CD1c-positive myeloid dendritic cell (primary cell): ENCODE data around the gene FAHD2B.
"Not testable (repeated sequence)": the region's sequence is repeated elsewhere in the genome, so short reads cannot be mapped to it uniquely, and the experiment has no call there.

Experiments
- DNase-seq: peaks from one replicate; pipeline ENCODE4 v3.0.0-alpha.2; 2016; ENCODE audit errors: extremely low spot score

FAHD2B gene

DNA sequence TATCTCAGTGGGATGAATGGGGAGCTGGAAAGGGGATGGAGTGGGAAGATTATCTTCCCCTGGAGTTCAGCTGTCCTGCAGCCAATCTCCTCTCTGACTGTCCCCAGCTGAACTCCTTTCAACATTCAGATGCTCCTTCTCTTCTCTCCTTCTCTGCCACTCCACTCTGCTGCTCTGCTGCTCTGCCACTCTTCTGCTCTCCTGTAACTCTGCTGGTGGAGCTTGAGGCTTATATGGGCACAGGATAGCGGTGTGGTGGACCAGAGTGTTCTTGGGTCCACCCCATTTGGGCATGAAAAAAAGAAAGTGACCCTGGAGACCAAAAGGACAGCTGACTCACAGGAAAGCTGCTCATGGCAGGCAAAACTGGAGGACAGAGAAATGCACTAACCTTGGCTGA is 26.6 kb downstream of the FAHD2B start:
- no peak for DNase-seq

DNA sequence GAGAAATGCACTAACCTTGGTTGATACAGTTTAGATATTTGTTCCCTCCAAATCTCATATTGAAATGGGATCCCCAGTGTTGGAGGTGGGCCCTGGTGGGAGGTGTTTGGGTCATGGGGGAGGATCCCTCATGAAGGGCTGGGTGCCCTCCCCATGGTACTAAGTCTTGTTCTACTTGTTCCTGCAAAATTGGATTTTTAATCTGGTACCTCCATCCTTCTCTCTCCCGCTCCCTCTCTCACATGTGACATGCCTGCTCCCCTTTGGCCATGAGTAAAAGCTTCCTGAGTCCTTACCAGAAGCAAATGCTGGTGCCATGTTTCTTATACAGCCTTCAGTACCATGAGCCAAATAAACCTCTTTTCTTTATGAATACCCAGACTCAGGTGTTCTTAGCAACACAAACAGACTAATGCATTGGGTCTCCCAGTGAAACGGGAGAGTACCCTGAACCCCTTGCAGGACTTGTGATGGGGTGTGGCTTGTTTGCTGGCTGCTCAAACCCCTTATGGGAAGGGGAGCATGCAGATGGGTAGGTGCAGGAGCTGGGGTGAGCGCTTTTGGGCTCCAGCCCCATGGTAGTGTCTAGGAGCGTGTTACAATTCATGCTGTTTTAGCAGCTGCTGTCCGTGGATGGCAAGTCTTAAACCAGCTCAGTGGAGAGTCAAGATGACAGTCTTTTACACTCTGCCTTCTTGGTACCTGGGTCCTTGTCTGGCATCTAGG is 27.2 kb downstream of the FAHD2B start:
- DNase-seq, result no peak

- not testable (repeated sequence) for DNase-seq
These were observed 28.7 kb downstream of the FAHD2B start for GRCh38 chr2:97066030-97066429.

DNA sequence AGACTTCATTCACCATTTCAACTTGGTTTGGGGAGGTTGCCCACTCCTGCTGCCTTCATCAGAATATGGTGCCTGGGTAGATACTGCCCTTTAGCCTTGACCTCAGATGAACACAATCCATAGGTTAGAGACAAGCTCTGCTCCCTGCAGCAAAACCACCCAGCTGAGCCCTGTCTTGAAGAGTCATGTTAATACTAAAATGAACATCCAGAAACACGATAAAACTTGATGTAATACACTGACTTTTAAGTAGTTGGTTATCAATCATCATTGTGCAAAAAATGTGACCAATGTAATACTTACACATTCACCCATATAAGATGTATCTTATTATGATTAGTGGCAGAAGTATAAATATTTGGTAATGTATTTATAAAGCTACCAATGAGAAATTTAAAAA is 32.7 kb downstream of the FAHD2B start:
- DNase-seq, result not testable (repeated sequence)

DNA sequence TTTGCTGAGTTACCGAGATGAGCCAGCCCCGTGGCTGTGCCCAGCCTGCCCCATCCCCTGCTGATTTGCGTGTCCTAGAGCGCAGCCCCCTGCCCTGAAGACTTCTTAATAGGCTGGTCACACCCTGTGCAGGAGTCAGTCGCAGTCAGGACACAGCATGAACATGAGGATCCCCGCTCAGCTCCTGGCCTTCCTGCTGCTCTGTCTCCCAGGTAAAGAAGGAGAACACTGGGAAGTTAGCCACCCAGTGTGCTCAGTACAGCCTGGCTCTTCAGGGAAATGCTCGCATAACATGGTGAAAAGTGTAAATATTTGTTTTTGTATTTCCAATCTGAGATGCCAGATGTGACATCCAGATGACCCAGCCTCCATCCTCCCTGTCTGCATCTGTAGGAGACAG is 34.9 kb downstream of the FAHD2B start:
- not testable (repeated sequence) for DNase-seq

DNA sequence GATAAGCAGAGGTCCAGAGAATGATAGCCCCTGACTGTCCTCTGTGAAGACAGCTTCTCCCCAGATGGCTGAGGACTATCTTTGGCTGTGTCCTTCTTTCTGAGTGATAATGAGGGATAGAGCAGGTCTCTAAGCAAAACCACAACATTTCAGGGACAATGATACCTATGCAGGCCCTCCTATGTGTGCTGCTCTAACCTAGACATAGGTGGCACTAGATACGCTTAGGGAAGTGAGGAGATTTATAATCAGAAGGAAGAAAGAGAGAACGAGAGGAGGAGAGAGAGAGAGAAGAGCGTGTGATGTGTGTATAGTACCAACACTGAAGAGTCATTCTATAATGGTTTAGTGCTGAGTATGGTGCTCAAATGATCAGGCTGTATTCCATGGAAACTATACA is 38.5 kb downstream of the FAHD2B start:
- not testable (repeated sequence) for DNase-seq

GRCh38 chr2:97050032-97050431 is 44.6 kb downstream of the FAHD2B start:
- not testable (repeated sequence) for DNase-seq

- DNase-seq, result not testable (repeated sequence)
These were observed 46.2 kb downstream of the FAHD2B start for GRCh38 chr2:97048448-97048847.

DNA sequence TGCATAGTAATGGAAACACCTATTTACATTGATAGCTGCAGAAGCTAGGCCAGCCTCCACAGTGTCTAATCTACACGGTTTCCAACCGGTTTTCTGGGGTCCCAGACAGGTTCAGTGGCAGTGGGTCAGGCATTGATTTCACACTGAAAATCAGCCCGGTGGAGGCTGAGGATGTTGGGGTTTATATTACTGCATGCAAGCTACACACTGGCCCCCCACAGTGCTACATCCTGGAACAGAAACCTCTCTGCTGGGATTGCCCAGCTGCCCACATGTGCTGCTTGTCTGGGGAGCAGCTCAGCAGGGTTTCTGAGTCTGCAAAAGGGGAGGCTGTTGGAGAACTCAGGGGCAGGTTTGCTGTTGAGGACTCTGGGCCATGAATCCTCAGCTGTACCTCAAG is 48.0 kb downstream of the FAHD2B start:
- DNase-seq, result not testable (repeated sequence)

- not testable (repeated sequence) for DNase-seq
These were observed 48.7 kb downstream of the FAHD2B start for GRCh38 chr2:97045895-97046499.
